Mucosa of descending colon (tissue), 3 donors: ENCODE data around the gene ERAL1. TPM values are rescaled to one million over a fixed set of nuclear protein-coding genes. Genes with fewer than 3 reads are reported as not detected.
A peak's percentile ranks its signal among the peaks of the same experiment; 100 is the strongest.
"Not testable (repeated sequence)": the region's sequence is repeated elsewhere in the genome, so short reads cannot be mapped to it uniquely, and the experiment has no call there.

ENCODE experiments used
- ATAC-seq: fragments of 200-7000 bp; cut with Tn5 transposase; one replicate; pipeline ENCODE4 v1.9.1; 2020; ENCODE audit warnings: mild to moderate bottlenecking, moderate library complexity
- DNase-seq, 3 donors: peaks; one replicate each; pipeline ENCODE4 v3.0.0-alpha.2; 2020
- H3K36me3 ChIP-seq: fragments of 200-600 bp; one replicate; pipeline ENCODE4 v1.8.0; 2021; ENCODE audit warnings: low read depth, mild to moderate bottlenecking
- H3K4me1 ChIP-seq: fragments of 200-600 bp; one replicate; pipeline ENCODE4 v1.8.0; 2021; ENCODE audit warnings: low read depth, mild to moderate bottlenecking
- H3K4me3 ChIP-seq: fragments of 200-600 bp; one replicate; pipeline ENCODE4 v1.8.0; 2021; ENCODE audit warnings: mild to moderate bottlenecking
- H3K9me3 ChIP-seq: fragments of 200-600 bp; one replicate; pipeline ENCODE4 v1.8.0; 2021; ENCODE audit warnings: mild to moderate bottlenecking
- intact Hi-C, 2 donors: fragments of 100-400 bp; cut with DNase I in 1 of 2; cut with micrococcal nuclease in 1 of 2; formaldehyde crosslinking; loops; one replicate each; pipeline versions ENCODE4 v1.11.0 to v1.11.1; 2022; cut with DNase I, micrococcal nuclease
- total RNA-seq, 3 donors: library from RNA; stranded (reverse); fragmentation: NEBNext Ultra II Directional in 2 of 3; extraction: Animal tissue kit (Norgen Biotek cat#: 25700) in 2 of 3; gene quantifications; one replicate each; pipeline versions ENCODE4 v1.2.1 to v1.2.4, GENCODE V29; 2021 to 2023
- TF ChIP-seq, protein P1 (sequence below): fragments of 200-600 bp; IDR thresholded peaks from one replicate; pipeline ENCODE4 v1.8.0; 2022; ENCODE audit warnings: antibody characterized with exemption, mild to moderate bottlenecking
- donor health status: DM: no; HTN: no; CAD: no; lungs with moderate emphysema.
- donor health status: DM: no; HTN: no; CAD: no.
- donor health status: DM: no; HTN: yes; CAD: no.

Gene ERAL1
- total RNA-seq, 3 donors from 2014 or later, result 28.6 to 38.7 (median 35.9) TPM

- Histone ChIP-seq H3K4me1 (no peaks in the 10 kb centered on the region), H3K9me3 (no peaks in the 10 kb centered on the region), H3K4me3 (no peak overlapping the region), H3K36me3 (no peaks in the 10 kb centered on the region)
- ATAC-seq (peak; percentile 76), DNase-seq (no peak)
- intact Hi-C loops, result no loop called here
- TF ChIP-seq, protein P1, sequence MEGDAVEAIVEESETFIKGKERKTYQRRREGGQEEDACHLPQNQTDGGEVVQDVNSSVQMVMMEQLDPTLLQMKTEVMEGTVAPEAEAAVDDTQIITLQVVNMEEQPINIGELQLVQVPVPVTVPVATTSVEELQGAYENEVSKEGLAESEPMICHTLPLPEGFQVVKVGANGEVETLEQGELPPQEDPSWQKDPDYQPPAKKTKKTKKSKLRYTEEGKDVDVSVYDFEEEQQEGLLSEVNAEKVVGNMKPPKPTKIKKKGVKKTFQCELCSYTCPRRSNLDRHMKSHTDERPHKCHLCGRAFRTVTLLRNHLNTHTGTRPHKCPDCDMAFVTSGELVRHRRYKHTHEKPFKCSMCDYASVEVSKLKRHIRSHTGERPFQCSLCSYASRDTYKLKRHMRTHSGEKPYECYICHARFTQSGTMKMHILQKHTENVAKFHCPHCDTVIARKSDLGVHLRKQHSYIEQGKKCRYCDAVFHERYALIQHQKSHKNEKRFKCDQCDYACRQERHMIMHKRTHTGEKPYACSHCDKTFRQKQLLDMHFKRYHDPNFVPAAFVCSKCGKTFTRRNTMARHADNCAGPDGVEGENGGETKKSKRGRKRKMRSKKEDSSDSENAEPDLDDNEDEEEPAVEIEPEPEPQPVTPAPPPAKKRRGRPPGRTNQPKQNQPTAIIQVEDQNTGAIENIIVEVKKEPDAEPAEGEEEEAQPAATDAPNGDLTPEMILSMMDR, result no peak
Observed at GRCh38 chr17:28871056-28871579, 16.3 kb downstream of the ERAL1 start.

DNA sequence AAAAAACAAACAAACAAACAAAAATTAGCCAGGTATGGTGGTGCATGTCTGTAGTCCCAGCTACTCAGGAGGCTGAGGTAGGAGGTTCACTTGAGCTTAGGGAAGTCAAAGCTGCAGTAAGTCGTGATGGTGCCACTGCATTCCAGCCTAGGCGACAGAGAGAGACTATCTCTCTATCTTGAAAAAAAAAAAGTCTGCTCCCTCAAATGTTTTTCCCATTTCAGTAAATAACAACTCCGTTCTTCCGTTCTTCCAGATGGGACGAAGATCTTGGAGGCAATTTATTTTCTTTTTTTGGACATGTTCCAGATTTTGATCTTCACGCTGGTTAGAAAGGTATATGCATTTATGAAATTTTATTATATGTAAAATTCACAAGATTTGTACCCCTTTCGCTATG, 19.0 kb downstream of the ERAL1 start:
- intact Hi-C loops, result no loop called here
- Histone ChIP-seq H3K4me1 (no peaks in the 10 kb centered on the region), H3K9me3 (no peaks in the 10 kb centered on the region), H3K4me3 (no peak overlapping the region), H3K36me3 (no peaks in the 10 kb centered on the region)
- DNase-seq (no peak), ATAC-seq (no peak)
- TF ChIP-seq, protein P1, result no peak

DNA sequence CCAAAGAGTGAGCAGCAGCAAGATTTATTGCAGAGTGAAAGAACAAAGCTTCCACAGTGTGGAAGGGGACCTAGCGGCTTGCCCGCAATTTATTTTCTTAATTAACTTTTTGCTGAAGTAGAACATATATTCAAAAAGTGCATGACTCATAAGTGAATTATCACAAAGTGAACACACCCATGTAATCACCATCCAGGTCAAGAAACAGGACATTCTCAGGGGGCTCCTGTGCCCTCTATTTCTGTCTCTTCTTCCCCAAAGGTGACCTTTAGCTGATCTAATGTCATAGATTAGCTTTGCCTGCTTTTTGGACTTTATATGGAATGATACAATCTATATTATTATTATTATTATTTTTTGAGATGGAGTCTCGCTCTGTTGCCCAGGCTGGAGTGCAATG, 19.9 kb downstream of the ERAL1 start:
- DNase-seq, result no peak
- H3K4me1 ChIP-seq, result no peaks in the 10 kb centered on the region
- ATAC-seq, result no peak
- no peaks in the 10 kb centered on the region for H3K9me3 ChIP-seq
- intact Hi-C loops, result no loop called here
- H3K4me3 ChIP-seq, result no peak overlapping the region
- no peaks in the 10 kb centered on the region for H3K36me3 ChIP-seq
- TF ChIP-seq, protein P1, result no peak

DNA sequence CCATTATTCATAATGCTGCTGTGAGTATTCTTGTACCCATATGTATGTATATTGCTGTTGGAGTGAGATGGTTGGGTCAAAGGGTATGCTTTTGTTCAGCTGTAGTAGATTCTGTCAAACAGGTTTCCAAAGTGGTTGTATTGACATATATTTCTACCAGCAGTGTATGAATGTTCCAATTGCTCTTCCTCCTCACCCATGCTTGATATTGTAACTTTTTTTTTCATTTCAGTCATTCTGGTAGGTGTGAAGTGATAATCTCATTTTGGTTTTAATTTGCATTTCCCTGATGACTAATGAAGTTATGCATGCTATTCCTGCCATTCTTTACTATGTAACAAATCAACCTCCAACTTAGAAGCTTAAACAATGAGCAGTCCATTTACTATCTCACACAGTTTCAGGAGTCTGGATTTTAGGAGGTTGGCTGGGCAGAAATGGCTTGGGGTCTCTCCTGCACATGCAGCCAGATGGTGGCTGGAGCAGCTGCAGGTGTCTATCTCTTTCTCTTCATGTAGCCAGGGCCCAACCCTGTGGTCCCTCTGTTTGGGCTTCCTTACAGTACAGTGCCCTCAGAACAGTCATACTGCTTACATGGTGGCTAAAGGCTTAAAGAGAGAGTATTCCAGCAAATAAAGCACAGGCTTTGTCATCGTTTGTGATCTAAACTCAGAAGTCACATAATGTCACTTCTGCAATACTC, 21.2 kb downstream of the ERAL1 start:
- Histone ChIP-seq H3K36me3 (no peaks in the 10 kb centered on the region), H3K4me1 (no peaks in the 10 kb centered on the region), H3K9me3 (no peaks in the 10 kb centered on the region), H3K4me3 (no peak overlapping the region)
- intact Hi-C loops, result no loop called here
- DNase-seq (no peak), ATAC-seq (no peak)
- TF ChIP-seq, protein P1, result no peak

DNA sequence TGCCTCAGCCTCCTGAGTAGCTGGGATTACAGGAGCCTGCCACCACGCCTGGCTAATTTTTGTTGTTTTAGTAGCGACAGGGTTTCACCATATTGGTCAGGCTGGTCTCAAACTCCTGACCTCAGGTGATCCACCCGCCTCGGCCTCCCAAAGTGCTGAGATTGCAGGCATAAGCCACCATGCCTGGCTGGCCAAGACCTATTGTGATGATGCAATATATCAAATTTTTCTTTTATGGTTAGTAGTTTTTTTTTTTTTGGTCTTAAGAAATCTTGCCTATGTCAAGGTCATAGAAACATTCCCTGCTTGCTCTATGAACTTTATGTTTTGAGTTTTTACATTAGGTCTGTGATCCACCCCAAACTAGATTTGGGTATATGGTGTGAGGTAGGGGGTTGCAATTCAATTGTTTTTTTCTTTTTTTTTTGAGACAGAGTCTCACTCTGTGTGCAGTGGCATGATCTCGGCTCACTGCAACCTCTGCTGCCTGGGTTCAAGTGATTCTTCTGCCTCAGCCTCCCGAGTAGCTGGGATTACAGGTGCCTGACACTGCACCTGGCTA, 22.4 kb downstream of the ERAL1 start:
- ATAC-seq, H3K4me3 ChIP-seq, intact Hi-C loops, H3K9me3 ChIP-seq, H3K36me3 ChIP-seq, H3K4me1 ChIP-seq: not testable (repeated sequence)
- peak in 1 of 3 donors; percentile 5 for DNase-seq

- intact Hi-C loops, result no loop called here
- no peak for DNase-seq
- Histone ChIP-seq H3K36me3 (no peaks in the 10 kb centered on the region), H3K4me1 (no peaks in the 10 kb centered on the region), H3K4me3 (no peak overlapping the region), H3K9me3 (no peaks in the 10 kb centered on the region)
- TF ChIP-seq, protein P1, result no peak
- no peak for ATAC-seq
Observed at GRCh38 chr17:28878158-28878910, 23.5 kb downstream of the ERAL1 start.
